Measurements from ENCODE around the gene SHE. TPM values are rescaled to one million over a fixed set of nuclear protein-coding genes. Genes with fewer than 3 reads are reported as not detected.

Gene SHE
- total and polyA plus RNA-seq, 10 of the 15 experiments (the other 5 are each of a cell fraction or from before 2014, with no cell fraction given), result under 0.01 to 0.05 (median 0.03) TPM; not detected in 3

DNA sequence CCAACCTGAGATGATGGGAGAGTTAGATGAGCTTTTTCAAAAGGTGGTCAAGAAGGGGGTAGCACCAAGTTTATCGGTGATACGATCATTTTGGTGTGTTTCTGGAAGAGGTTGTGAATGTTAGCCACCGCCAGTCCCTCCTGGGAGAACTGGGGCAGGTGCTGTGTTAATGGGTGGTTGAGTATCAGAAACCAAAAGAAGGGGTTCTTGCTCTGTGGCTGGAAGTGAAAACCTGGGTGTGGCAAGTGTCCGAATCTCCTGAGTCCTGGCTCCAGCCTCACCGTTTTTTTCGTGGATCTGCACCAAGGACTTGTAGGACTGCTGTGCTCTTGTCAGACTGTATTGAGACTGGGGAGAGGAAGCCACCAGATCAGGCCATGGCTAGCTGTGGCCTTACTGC lies 48.4 kb upstream of the SHE start:
- TF ChIP-seq BHLHE40 (IDR thresholded peaks at IDR 0.05; ENCODE audit: borderline replicate concordance in 1 of 2, low read depth in 2 of 2, low read length in 1 of 2), result peak in 1 of 2 experiments; percentile 16; a peak in 1 of 4 replicates
- TF ChIP-seq PML (IDR thresholded peaks at IDR 0.05; ENCODE audit: low read length), result no peak
- RAD21 ChIA-PET (ENCODE audit: unreplicated experiment), result interaction anchor here (7.0 kb wide), 1 partner anchor 68 kb away, joined by 189 read pairs; no protein-coding TSS in a partner anchor
- SMC1A ChIA-PET (ENCODE audit: uncharacterized antibody, unreplicated experiment), result interaction anchor here (1.1 to 6.9 kb wide), 2 partner anchors 9 to 69 kb away, joined by 5 to 151 read pairs; no protein-coding TSS in a partner anchor
- Histone ChIP-seq H3K4me3 (no peak overlapping the region), H3K36me3 (ENCODE audit: control insufficient read depth in 2 of 2, insufficient read depth in 2 of 2, low read length in 1 of 2) (peaks cover 34 to 51% of the 10 kb centered on the region in 2 experiments), H3K9ac (ENCODE audit: control insufficient read depth, insufficient read depth, low read length) (no peak overlapping the region), H3K9me3 (replicated peaks; ENCODE audit: control insufficient read depth, insufficient read depth, low read length) (no peaks in the 10 kb centered on the region), H4K20me1 (ENCODE audit: control insufficient read depth, insufficient read depth) (peaks cover 6% of the 10 kb centered on the region; the same call in 1 of the 2 replicates), H3K27ac (ENCODE audit: control insufficient read depth, insufficient read depth) (no peak overlapping the region), H2AFZ (ENCODE audit: control insufficient read depth, low read depth, low read length) (no peak overlapping the region), H3K79me2 (ENCODE audit: control insufficient read depth, insufficient read depth, low read length) (peaks cover 3% of the 10 kb centered on the region), H3K27me3 (replicated peaks in 1 of 2; ENCODE audit: control insufficient read depth in 2 of 2, insufficient read depth in 2 of 2, low read length in 1 of 2) (no peaks in the 10 kb centered on the region), H3K4me2 (ENCODE audit: control insufficient read depth, insufficient read depth) (no peak overlapping the region), H3K4me1 (ENCODE audit: control insufficient read depth, insufficient read depth, low read length) (peaks cover 16% of the 10 kb centered on the region)
- CTCF ChIA-PET, result interaction anchor here (1.4 to 6.1 kb wide), 2 partner anchors 16 to 68 kb away, joined by 3 to 302 read pairs; no protein-coding TSS in a partner anchor
- intact Hi-C loops (cut with micrococcal nuclease; ENCODE audit: unreplicated experiment) (no loop called here), in situ Hi-C loops (cut with MboI) (loop anchor here (5.0 kb wide), 1 partner anchor 63 kb away; no protein-coding TSS in a partner anchor)
- ATAC-seq (peak; percentile 57), DNase-seq (ENCODE audit: low read depth, low spot score) (no peak), FAIRE-seq (no peak)
- WGBS (ENCODE audit: insufficient coverage, insufficient replicate concordance, low lambda C conversion rate, missing lambda C conversion rate), result 79% methylated on average over 6 of the region's 6 CpGs
- BruUV-seq (replicated peaks), result no TSS peak
- POLR2A ChIA-PET, result interaction anchor here (0.5 kb wide), 1 partner anchor 1205 kb away, joined by 4 read pairs; no protein-coding TSS in a partner anchor

DNA sequence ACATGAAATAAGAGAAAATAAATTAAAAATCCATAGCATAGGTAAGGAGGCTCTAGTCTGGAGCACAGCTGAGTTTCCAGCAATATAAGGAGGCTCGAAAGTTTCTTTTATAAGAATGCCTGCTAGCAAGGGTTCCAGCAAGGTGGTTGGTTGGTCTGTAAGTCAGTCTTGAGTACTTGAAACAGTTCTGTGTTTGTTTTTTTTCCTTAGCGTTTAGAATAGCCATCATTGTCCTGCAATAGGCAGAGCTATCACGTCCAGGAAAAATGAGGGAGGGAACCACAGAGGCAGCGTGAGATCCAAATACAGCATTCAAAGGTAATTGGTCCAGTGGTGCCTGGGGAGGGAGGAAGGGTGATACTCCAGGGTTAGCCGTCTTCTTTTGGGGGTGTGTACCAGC lies 47.9 kb upstream of the SHE start:
- no peak for DNase-seq (ENCODE audit: low read depth, low spot score)
- WGBS (ENCODE audit: insufficient coverage, insufficient replicate concordance, low lambda C conversion rate, missing lambda C conversion rate), result over 99% methylated on average over 5 of the region's 5 CpGs
- no peak for FAIRE-seq
- CTCF ChIA-PET, result interaction anchor here (1.2 to 6.1 kb wide), 4 partner anchors 15 to 108 kb away, joined by 3 to 302 read pairs (median 4); no protein-coding TSS in a partner anchor
- Histone ChIP-seq H3K79me2 (ENCODE audit: control insufficient read depth, insufficient read depth, low read length) (no peaks in the 10 kb centered on the region; the same call in 1 of the 2 replicates), H3K4me1 (ENCODE audit: control insufficient read depth, insufficient read depth, low read length) (peaks cover 16% of the 10 kb centered on the region), H3K27me3 (replicated peaks in 1 of 2; ENCODE audit: control insufficient read depth in 2 of 2, insufficient read depth in 2 of 2, low read length in 1 of 2) (no peaks in the 10 kb centered on the region), H3K36me3 (ENCODE audit: control insufficient read depth in 2 of 2, insufficient read depth in 2 of 2, low read length in 1 of 2) (peaks cover 34 to 47% of the 10 kb centered on the region in 2 experiments), H3K27ac (ENCODE audit: control insufficient read depth, insufficient read depth) (no peak overlapping the region), H3K9me3 (replicated peaks; ENCODE audit: control insufficient read depth, insufficient read depth, low read length) (no peaks in the 10 kb centered on the region), H3K4me3 (no peak overlapping the region), H2AFZ (ENCODE audit: control insufficient read depth, low read depth, low read length) (no peak overlapping the region), H3K4me2 (ENCODE audit: control insufficient read depth, insufficient read depth) (no peak overlapping the region), H4K20me1 (ENCODE audit: control insufficient read depth, insufficient read depth) (peaks cover 6% of the 10 kb centered on the region; the same call in 1 of the 2 replicates), H3K9ac (ENCODE audit: control insufficient read depth, insufficient read depth, low read length) (no peak overlapping the region)
- intact Hi-C loops (cut with micrococcal nuclease; ENCODE audit: unreplicated experiment), result no loop called here
- RAD21 ChIA-PET (ENCODE audit: unreplicated experiment), result interaction anchor here (7.0 kb wide), 1 partner anchor 67 kb away, joined by 189 read pairs; no protein-coding TSS in a partner anchor
- no TSS peak for BruUV-seq (replicated peaks)
- POLR2A ChIA-PET, result no interaction called here
- SMC1A ChIA-PET (ENCODE audit: uncharacterized antibody, unreplicated experiment), result interaction anchor here (1.1 to 6.9 kb wide), 2 partner anchors 9 to 68 kb away, joined by 5 to 151 read pairs; no protein-coding TSS in a partner anchor
- in situ Hi-C loops (cut with MboI), result loop anchor here (5.0 kb wide), 1 partner anchor 63 kb away; no protein-coding TSS in a partner anchor
- no peak for TF ChIP-seq BHLHE40 (IDR thresholded peaks at IDR 0.05; ENCODE audit: borderline replicate concordance in 1 of 2, low read depth in 2 of 2, low read length in 1 of 2)
- TF ChIP-seq GABPA (IDR thresholded peaks at IDR 0.05; ENCODE audit: low read depth), result no peak
- no peak for TF ChIP-seq BCL3 (IDR thresholded peaks at IDR 0.05; ENCODE audit: borderline replicate concordance, insufficient read depth, low read depth, low read length, poor library complexity, severe bottlenecking)
- TF ChIP-seq ZSCAN29 (IDR thresholded peaks at IDR 0.05), result no peak
- no peak for TF ChIP-seq BACH1 (IDR thresholded peaks at IDR 0.05; ENCODE audit: borderline replicate concordance)
- no peak for TF ChIP-seq MTA3 (IDR thresholded peaks at IDR 0.05; ENCODE audit: borderline replicate concordance, low read length)
- no peak for TF ChIP-seq RAD51 (IDR thresholded peaks at IDR 0.05)
- no peak for TF ChIP-seq IKZF2 (IDR thresholded peaks at IDR 0.05)
- ATAC-seq, result no peak

Data from GM12878 (cell line).